Measurements from ENCODE around the gene RBMS1.

DNA sequence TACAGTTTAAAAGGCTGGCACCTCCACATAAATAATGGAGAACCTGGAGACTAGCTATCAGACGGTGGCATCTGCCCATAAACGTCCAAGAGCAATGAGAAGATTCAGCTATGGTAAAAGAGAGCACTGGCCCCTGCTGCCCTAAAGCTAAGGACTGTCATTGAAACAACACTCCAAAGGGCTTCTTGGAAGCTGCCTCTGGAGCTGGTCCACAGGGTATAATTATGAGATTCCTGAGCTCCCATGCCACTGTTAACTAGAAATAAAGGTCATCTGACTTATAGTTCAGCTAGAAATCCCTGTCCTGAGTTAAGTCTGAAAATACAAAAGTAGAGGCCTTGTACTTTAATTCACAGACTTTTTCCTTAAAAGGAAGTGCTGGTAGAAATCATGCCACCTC lies 39.9 kb upstream of the RBMS1 start:
- TF ChIP-seq, protein P1, sequence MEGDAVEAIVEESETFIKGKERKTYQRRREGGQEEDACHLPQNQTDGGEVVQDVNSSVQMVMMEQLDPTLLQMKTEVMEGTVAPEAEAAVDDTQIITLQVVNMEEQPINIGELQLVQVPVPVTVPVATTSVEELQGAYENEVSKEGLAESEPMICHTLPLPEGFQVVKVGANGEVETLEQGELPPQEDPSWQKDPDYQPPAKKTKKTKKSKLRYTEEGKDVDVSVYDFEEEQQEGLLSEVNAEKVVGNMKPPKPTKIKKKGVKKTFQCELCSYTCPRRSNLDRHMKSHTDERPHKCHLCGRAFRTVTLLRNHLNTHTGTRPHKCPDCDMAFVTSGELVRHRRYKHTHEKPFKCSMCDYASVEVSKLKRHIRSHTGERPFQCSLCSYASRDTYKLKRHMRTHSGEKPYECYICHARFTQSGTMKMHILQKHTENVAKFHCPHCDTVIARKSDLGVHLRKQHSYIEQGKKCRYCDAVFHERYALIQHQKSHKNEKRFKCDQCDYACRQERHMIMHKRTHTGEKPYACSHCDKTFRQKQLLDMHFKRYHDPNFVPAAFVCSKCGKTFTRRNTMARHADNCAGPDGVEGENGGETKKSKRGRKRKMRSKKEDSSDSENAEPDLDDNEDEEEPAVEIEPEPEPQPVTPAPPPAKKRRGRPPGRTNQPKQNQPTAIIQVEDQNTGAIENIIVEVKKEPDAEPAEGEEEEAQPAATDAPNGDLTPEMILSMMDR (IDR thresholded peaks at IDR 0.05; ENCODE audit: low read length): no peak
- TF ChIP-seq EZH2 (optimal IDR thresholded peaks at IDR 0.05; ENCODE audit: low read depth, low read length) (no peak), EZH2phosphoT487 (IDR thresholded peaks at IDR 0.05; ENCODE audit: low read length) (no peak)

Measured in MM.1S (cell line).